GM19351 (cell line): ENCODE data around the gene ID1.
"Not testable (repeated sequence)": the region's sequence is repeated elsewhere in the genome, so short reads cannot be mapped to it uniquely, and the experiment has no call there.

Experiments
- ATAC-seq: cut with Tn5 transposase; IDR thresholded peaks from one replicate; pipeline ENCODE4 v1.9.1; 2021; ENCODE audit warnings: mild to moderate bottlenecking, moderate library complexity; ENCODE audit not compliant: unreplicated experiment

The ID1 gene

DNA sequence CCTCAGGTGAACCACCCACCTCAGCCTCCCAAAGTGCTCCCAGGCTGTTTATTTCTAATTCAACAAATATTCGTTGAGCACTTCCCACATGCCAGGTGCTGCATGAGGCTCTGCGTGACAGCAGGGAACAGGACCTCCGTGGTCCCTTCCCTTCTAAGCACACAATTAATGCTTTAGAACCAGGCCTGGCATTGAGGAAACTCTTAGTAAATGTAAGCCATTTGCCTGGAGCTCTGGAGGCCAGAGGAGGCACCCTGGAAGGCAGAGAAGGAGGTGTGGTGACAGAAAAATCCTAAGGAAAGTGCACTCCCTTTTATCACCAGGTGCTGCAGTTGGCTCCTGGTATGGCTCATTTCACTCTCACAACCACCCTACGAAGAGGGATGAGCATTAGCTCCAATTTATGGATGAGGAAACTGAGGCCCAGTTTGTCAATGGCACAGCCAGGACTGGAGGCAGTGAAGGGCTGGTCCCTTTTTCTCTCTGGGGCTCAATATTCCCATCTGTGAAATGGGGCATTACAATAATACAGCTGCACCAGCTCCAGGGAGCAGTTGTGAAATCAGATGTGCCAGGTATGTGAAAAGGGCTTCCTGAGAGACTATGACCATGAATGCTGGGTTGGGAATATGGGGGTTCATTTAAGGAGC, 8.1 kb upstream of the ID1 start:
- ATAC-seq: no peak

DNA sequence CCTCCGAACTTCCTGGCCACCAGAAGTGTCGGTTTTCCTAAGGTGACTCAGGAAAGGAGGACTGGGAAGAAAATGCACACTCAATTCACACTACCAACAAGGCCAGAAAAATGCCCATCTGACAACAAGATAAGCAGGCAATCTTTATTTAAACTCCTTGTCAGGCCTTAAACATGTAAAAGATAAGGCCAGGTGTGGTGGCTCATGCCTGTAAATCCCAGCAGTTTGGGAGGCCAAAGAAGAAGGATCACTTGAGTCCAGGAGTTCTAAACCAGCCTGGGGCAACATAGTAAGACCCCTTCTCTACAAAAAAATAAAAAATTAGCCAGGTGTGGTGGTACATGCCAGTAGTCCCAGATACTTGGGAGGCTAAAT, 7.6 kb upstream of the ID1 start:
- no peak for ATAC-seq

DNA sequence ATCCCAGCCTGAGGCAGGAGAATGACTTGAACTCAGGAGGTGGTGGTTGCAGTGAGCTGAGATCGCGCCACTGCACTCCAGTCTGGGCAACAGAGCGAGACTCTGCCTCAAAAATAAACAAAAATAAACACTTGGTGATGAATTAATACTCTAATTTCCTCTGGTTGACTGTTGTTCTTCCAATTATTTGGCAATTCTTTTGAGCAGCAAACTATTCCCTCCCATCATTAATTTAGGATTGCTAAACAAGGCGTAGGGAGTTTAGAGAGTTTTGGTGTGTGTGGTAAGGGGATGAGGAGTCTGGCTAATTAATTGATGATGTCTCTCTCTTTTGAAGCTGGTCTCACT, 2.7 kb upstream of the ID1 start:
- ATAC-seq: no peak

DNA sequence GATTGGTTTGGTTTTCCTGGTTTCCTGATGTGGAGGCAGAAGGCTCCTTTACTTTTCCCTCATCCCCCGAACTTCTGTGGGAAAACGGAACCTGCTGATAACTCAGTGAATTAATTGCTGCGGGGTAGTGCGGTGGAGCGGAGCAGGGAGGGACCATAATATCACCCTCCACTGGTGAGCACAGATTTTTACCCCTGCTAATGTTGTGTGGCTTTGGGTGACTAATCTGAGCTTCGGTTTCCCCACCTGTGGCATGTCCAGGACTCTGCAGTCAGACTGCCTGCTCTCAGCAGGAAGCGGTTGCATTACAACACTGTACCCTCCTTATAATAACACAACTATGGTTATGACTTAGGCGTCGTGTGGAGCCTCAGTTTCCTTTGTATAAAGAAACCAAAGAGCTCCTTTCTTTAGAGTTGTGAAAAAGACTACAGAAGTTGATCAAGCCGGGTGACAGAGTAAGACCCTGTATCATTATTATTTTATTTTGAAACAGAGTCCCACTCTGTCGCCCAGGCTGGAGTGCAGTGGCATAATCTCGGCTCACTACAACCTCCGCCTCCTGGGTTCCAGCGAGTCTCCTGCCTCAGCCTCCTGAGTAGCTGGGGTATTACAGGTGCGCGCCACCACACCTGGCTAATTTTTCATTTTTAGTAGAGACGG, 2.2 kb upstream of the ID1 start:
- ATAC-seq: peak; percentile 74

DNA sequence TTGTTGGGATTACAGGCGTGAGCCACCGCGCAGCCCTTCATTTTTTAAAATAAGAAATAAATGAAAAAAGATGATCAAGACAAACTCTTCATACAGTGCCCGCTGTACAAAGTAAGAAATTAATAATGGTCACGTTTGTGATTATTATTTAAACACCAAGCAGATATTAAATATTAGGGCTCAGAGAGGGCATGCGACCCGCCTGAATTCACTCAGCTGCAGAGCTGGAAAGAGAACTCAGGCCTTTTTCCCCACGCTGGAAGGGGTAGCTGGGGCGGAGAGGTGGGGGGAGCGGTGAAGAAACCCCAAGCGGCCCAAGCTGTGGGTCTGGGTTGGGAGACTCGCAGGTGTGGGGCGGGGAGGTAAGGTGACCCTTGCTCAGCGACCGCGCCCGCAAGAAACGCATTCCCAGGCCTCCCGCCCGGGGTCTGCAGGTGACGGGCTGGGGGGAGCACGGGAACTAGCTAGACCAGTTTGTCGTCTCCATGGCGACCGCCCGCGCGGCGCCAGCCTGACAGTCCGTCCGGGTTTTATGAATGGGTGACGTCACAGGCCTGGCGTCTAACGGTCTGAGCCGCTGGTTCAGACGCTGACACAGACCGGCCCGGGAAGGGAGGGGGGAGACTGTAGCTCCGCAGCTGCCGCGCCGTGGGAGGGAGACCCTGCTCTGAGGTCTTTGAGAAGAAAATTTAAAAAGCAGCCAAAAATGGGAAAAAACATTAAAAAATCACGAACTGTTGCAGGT, 1.1 kb upstream of the ID1 start:
- ATAC-seq: peak; percentile 41

DNA sequence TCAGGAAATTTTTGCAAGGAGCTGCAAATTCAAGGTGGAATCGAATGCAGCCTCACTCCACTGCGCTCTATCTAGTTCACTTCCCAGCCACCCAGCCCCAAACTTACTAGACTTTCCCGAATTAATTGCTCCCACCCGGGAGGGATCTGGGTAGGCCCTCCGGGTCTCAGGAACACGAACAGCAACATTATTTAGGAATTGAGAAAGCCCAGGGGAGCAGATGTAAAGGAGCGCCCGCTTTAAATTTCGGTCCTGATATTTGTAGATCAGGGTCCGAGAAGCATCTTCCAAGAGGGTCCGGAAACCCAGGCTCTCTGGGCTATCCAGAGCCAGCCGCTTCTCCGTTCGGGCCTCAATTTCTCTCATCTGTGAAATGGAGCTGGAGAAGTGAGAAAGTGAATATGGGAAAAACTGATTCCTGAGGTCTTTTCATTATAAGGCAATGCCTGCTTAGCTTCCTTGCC, 490 bp upstream of the ID1 start:
- ATAC-seq: no peak

DNA sequence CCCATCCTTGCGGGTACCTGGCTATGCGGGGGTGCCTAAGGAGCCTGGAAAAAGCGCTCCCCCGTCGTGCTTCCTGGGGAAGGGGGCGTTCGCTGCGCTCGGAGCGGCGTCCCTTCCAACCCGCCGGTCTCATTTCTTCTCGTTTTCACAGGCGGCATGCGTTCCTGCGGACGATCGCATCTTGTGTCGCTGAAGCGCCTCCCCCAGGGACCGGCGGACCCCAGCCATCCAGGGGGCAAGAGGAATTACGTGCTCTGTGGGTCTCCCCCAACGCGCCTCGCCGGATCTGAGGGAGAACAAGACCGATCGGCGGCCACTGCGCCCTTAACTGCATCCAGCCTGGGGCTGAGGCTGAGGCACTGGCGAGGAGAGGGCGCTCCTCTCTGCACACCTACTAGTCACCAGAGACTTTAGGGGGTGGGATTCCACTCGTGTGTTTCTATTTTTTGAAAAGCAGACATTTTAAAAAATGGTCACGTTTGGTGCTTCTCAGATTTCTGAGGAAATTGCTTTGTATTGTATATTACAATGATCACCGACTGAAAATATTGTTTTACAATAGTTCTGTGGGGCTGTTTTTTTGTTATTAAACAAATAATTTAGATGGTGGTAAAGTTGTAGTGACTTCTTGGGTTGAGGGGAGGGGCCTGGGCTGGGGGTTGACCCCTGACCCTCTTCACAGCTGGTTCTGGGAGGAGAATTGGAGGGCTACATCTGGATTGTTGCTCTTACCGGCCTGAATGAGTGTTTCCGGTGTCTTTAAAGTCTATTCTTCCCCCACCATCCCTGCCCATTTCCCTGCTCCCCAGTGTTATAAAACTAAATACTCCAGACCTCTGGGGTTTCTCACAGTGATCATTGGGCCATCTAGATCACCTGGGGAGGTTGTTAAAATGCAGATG, 1.1 kb downstream of the ID1 start:
- no peak for ATAC-seq

DNA sequence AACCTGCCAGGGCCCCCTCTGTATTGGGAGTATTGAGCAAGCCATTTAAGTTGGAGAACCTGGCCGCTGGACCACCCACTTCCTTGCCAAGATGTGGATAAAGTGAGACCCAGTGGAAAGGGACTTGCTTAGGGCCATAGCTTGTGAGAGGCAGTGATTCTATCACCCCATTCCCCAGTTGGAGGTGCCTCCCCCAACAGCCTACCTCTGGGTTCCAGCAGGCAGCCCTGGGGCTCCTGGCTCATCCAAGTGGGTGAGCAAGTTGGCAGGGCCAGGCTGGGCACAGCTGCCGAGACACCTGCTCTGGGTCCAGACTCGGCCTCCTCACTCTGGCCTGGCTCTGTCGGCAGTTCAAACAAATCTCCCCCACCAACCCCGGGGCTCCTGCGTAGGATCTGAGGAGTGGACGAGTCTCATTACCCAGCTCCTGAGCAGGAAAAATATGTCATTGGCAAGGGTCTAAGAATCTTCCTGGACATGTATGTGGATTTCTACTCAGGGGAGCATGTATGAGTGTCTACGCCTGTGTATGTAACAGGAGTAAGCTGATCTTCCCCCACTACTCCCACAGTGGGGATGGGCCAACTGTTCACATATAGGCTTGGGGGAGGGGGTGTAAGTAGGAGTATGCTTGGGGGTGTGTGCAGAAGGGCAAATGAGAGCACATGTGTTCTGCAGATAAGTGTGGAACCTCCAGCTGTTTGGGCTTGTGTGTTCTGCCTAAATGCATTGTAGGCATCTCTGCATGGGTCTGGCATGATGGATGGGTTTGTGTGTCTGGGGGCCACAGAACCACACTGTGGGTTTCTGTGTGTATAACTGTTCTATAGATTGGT, 1.9 kb downstream of the ID1 start:
- no peak for ATAC-seq

DNA sequence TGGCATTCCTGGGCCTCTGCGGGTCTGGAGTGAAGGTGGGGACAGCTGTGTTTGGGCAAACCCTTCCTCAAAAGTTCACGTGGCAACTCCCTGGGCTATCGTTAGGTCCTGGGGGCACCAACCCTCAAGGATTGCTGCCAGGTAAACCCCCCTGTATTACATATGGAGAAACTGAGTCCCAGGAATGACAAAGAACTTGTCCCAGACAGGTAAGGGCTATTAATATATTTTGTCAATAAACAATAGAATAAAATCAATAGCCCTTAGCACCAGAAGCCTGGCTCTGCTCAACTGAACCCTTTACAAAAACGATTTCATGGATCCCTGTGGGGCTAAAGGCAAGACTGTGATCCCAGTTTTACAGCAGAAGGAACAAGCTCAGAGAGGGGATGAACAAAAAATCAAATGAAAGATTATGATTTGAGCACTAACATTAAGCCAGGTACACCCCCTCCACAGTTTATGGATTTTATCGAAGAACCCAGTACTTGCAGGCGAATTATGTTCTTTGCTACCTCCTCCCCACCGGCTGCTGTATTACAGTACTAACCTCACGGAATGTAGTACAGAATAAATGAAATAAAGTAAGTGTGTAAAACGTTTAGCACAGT, 2.7 kb downstream of the ID1 start:
- no peak for ATAC-seq

DNA sequence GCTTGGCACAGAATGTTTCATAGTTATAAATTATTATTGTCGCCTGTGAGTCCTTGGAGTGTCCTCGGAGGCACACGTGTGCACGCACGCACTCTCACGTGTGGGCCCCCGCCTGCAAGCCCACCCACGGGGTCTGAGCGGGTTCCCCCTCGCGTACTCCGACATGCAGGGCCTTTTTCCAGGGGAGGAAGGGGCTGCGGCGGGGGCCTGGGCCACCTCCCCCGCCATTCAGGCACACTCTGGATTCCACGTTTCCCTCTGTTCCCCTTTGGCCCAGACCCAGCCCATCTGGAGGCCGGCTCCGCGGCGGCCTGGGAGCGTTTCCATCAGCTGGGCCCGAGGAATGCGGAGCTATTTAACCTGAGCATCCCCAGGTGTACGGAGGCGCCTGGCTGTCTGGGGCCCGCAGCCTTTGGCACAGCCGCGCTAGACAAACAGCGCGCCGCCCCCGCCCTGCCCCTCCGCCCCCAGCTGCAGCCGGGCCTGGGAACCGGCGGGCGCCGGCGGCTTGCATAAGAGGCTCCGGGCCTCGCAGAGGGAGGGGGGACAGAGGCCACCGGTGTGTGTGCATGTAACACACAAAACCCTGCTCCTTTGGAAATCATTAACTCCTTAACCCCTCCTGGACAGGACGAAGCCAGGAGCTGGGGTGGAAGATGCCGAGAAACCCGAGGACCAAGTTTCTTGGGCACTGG, 3.3 kb downstream of the ID1 start:
- ATAC-seq: no peak

DNA sequence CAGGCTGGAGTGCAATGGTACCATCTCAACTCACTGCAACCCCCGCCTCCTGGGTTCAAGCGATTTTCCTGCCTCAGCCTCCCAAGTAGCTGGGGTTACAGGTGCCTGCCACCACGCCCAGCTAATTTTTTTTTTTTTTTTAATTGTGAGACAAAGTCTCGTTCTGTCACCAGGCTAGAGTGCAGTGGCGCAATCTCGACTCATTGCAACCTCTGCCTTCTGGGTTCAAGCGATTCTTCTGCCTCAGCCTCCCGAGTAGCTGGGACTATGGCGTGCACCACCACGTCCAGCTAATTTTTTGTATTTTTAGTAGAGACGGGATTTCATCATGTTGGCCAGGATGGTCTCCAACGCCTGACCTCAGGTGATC, 7.2 kb downstream of the ID1 start:
- ATAC-seq: not testable (repeated sequence)

DNA sequence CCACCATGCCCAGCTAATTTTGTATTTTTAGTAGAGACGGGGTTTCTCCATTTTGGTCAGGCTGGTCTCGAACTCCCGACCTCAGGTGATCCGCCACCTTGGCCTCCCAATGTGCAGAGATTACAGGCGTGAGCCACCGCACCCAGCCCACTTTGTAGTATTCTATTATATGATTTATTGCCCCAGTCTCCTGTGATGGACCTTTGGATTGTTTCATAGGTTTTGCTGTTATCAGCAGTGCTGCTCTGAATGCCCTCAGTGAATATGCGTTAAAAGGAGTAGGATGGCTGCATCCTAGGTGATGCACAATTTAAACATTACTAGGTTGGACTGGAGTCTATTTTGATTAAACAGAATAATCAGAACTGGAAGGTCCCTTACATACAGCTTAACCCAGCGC, 10.3 kb downstream of the ID1 start:
- no peak for ATAC-seq

DNA sequence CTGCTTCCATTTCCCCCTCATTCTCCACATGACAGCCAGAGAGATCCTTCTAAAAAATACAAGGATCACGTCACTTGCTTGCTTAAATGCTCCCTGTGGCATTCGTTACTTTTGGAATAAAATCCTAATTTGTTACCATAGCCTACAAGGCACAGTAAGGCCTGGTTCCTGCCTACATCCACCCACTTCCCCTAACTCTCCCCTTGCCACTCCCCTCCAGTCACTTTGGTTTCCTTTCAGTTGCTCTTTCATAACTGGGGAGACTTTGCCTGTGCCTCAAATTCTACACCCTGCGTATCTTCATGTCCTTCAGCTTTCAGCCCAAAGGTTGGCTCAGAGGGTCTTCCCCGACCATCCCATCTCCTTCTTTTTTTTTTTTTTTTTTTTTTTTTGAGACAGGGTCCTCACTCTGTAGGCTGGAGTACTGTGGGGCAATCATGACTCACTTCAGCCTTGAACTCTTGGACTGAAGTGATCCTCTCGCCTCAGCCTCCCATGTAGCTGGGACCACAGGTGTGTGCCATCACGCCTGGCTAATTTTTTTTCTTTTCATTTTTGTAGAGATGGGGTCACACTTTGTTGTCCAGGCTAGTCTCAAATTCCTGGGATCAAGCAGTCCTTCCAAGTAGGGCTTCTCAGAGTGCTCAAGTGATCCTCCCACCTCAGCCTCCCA, 12.5 kb downstream of the ID1 start:
- no peak for ATAC-seq

DNA sequence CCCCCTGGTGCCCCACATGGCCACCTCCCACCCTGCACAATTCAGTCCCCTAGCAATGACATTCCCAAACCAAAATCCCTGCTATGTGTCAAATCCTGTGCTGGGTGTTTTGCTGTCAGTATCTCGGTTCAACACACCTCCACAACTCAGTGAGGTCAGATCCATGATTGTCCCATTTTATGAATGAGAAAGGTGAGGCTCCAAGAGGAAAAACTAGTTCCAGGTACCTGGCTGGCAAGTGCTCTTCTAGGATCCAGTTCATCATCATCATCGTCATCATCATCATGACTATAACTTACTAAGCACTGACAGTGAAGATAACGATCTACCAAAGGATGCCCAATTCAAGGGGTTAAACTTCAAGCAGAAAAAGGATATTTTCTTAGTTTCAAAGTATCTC, 15.2 kb downstream of the ID1 start:
- ATAC-seq: no peak

DNA sequence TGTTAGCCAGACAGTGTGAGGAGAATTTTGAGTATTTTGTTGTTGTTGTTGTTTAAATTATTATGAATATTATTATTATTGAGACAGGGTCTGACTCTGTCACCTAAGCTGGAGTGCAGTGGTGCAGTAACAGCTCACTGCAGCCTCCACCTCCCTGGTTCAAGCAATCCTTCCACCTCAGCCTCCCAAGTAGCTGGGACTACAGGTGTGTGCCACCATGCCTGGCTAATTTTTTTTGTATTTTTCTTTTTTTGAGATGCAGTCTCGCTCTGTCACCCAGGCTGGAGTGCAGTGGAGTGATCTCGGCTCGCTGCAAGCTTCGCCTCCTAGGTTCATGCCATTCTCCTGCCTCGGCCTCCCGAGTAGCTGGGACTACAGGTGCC, 18.0 kb downstream of the ID1 start:
- not testable (repeated sequence) for ATAC-seq

DNA sequence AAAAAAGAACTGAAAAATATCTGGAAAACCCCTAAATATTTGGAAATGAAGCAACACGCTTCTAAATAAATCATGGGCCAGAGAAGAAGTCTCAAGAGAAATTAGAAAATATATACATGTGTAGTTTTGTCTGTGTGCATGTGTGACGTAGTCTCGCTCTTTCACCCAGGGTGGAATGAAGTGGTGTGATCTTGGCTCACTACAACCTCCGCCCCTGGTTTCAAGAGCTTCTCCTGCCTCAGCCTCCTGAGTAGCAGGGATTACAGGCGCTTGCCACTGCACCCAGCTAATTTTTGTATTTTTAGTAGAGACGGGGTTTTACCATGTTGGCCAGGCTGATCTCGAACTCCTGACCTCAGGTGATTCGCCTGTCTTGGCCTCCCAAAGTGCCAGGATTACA, 21.4 kb downstream of the ID1 start:
- ATAC-seq: not testable (repeated sequence)

DNA sequence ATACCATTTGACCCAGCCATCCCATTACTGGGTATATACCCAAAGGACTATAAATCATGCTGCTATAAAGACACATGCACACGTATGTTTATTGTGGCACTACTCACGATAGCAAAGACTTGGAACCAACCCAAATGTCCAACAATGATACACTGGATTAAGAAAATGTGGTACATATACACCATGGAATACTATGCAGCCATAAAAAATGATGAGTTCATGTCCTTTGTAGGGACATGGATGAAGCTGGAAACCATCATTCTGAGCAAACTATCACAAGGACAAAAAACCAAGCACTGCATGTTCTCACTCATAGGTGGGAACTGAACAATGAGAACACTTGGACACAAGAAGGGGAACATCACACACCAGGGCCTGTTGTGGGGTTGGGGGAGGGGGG, 23.0 kb downstream of the ID1 start:
- ATAC-seq: not testable (repeated sequence)

DNA sequence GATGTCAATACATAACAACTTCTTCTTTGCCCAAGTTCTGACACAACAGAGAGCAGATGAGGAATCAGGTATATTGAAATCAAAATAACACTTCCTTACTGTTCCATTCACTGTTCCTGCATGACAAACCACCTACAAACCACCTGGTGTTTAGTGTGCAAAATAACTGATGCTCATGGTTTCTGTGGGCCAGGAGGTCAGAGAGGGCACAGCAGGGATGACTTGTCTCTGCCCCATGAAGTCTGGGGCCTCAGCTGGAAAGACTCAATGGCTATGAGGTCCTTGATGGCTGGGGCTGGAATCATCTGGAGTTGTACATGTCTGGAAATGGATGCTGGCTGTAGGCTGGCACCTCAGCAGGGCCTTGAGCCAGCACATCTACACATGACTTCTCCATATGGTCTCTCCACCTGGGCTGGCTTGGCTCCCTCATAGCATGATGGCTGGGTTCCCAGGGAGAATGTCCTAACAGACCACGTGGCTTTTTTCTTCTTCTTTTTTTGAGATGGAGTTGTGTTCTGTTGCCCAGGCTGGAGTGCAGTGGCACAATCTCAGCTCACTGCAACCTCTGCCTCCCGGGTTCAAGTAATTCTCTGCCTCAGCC, 25.2 kb downstream of the ID1 start:
- no peak for ATAC-seq
